IMR-90 (cell line): ENCODE results near the gene HTT-AS. TPM values are rescaled to one million over a fixed set of nuclear protein-coding genes. Genes with fewer than 3 reads are reported as not detected.
A peak's percentile ranks its signal among the peaks of the same experiment; 100 is the strongest.

Experiments
- ATAC-seq: fragments of 200-7000 bp; cut with Tn5 transposase; 2 replicates; pipeline ENCODE4 v1.9.1; 2020; ENCODE audit warnings: low read depth, mild to moderate bottlenecking, moderate library complexity
- BruUV-seq: library from RNA; stranded (reverse); fragments of 400-500 nt; replicated peaks from 2 replicates; lab custom pipeline; 2021; lab: Mats Ljungman, UMichigan
- CTCF ChIA-PET: fragments of 300-600 bp; formaldehyde crosslinking; extraction: SDS; loops from one replicate; lab custom pipeline; 2021; ENCODE audit warnings: antibody characterized with exemption; lab: Yijun Ruan, JAX
- POLR2A ChIA-PET: fragments of 300-600 bp; sonication (Branson Sonifier 250); formaldehyde crosslinking; loops from one replicate; lab custom pipeline; 2022; ENCODE audit warnings: antibody characterized with exemption; ENCODE audit not compliant: unreplicated experiment; lab: Charles Lee
- DNase-seq: peaks from one replicate; pipeline ENCODE4 v3.0.0; 2013
- H2AFZ ChIP-seq: replicated peaks from 2 replicates; pipeline ENCODE3; 2013; ENCODE audit warnings: low read length, mild to moderate bottlenecking; ENCODE audit not compliant: poor library complexity
- H2AK5ac ChIP-seq: 2 replicates; pipeline ENCODE4 v1.6.1; 2013; ENCODE audit warnings: low read depth, low read length, inconsistent platforms
- H2AK9ac ChIP-seq: replicated peaks from 2 replicates; pipeline ENCODE3; 2013; ENCODE audit warnings: mild to moderate bottlenecking, low read depth, low read length, moderate library complexity; ENCODE audit not compliant: poor library complexity
- H2BK120ac ChIP-seq: 2 replicates; pipeline ENCODE4 v1.6.1; 2013; ENCODE audit warnings: low read depth, low read length, inconsistent platforms
- H2BK15ac ChIP-seq: 3 replicates; pipeline ENCODE4 v1.6.1; 2013; ENCODE audit warnings: low read depth, low read length, inconsistent platforms
- H2BK20ac ChIP-seq: 2 replicates; pipeline ENCODE4 v1.6.1; 2013; ENCODE audit warnings: low read depth, mild to moderate bottlenecking, inconsistent platforms, low read length, moderate library complexity
- H2BK5ac ChIP-seq: 2 replicates; pipeline ENCODE4 v1.6.1; 2013; ENCODE audit warnings: mild to moderate bottlenecking, low read depth, low read length, inconsistent platforms; ENCODE audit not compliant: poor library complexity, severe bottlenecking
- H3K14ac ChIP-seq: replicated peaks from 2 replicates; pipeline ENCODE4 v1.6.1; 2013; ENCODE audit warnings: low read depth, low read length, inconsistent platforms
- H3K18ac ChIP-seq: 2 replicates; pipeline ENCODE4 v1.6.1; 2013; ENCODE audit warnings: low read depth, low read length, control low read depth
- H3K23ac ChIP-seq: 2 replicates; pipeline ENCODE4 v1.6.1; 2013; ENCODE audit warnings: low read depth, low read length, inconsistent platforms
- H3K27ac ChIP-seq: 2 replicates; pipeline ENCODE4 v1.5.1; 2013; ENCODE audit warnings: mild to moderate bottlenecking, control low read depth, low read length; ENCODE audit not compliant: insufficient read depth
- H3K27me3 ChIP-seq: 2 replicates; pipeline ENCODE4 v1.6.1; 2013; ENCODE audit warnings: low read length; ENCODE audit not compliant: control insufficient read depth, insufficient read depth
- H3K36me3 ChIP-seq: 2 replicates; pipeline ENCODE4 v1.6.1; 2013; ENCODE audit warnings: low read length, mixed read lengths; ENCODE audit not compliant: control insufficient read depth, insufficient read depth
- H3K4ac ChIP-seq: 2 replicates; pipeline ENCODE4 v1.6.1; 2013; ENCODE audit warnings: low read depth, low read length, inconsistent platforms
- H3K4me1 ChIP-seq: 2 replicates; pipeline ENCODE4 v1.6.1; 2013; ENCODE audit warnings: low read length, mixed read lengths; ENCODE audit not compliant: control insufficient read depth, insufficient read depth
- H3K4me2 ChIP-seq: 2 replicates; pipeline ENCODE4 v1.6.1; 2013; ENCODE audit warnings: low read depth, mild to moderate bottlenecking, control low read depth, low read length, moderate library complexity
- H3K4me3 ChIP-seq: 2 replicates; pipeline ENCODE4 v1.5.1; 2013; ENCODE audit warnings: low read depth, mild to moderate bottlenecking, control low read depth, low read length, moderate library complexity; ENCODE audit not compliant: insufficient read depth
- H3K56ac ChIP-seq: 2 replicates; pipeline ENCODE4 v1.6.1; 2013; ENCODE audit warnings: low read length, inconsistent platforms; ENCODE audit not compliant: insufficient read depth; ENCODE audit errors: extremely low read depth
- H3K79me1 ChIP-seq, 2 experiments: 2 replicates each; pipeline ENCODE4 v1.6.1; 2013; ENCODE audit warnings: low read length in 2 of 2, inconsistent platforms in 1 of 2, low read depth in 1 of 2
- H3K9ac ChIP-seq: 2 replicates; pipeline ENCODE4 v1.6.1; 2013; ENCODE audit warnings: low read depth, low read length, control low read depth
- H3K9me1 ChIP-seq: 2 replicates; pipeline ENCODE4 v1.6.1; 2013; ENCODE audit warnings: low read length, inconsistent platforms; ENCODE audit not compliant: insufficient read depth
- H3K9me3 ChIP-seq: 2 replicates; pipeline ENCODE4 v1.6.1; 2013; ENCODE audit warnings: low read length; ENCODE audit not compliant: control insufficient read depth, insufficient read depth
- H4K20me1 ChIP-seq: 2 replicates; pipeline ENCODE4 v1.6.1; 2013; ENCODE audit warnings: low read length, inconsistent platforms; ENCODE audit not compliant: insufficient read depth
- H4K5ac ChIP-seq: 2 replicates; pipeline ENCODE4 v1.6.1; 2013; ENCODE audit warnings: mild to moderate bottlenecking, low read depth, low read length, control low read depth
- H4K8ac ChIP-seq, 2 experiments: 2 replicates each; pipeline ENCODE4 v1.6.1; 2013; ENCODE audit warnings: low read depth in 2 of 2, low read length in 2 of 2, control low read depth in 1 of 2, inconsistent platforms in 1 of 2
- H4K91ac ChIP-seq: 2 replicates; pipeline ENCODE4 v1.6.1; 2013; ENCODE audit warnings: low read depth, low read length, inconsistent platforms; ENCODE audit not compliant: insufficient read depth
- CEBPB ChIP-seq: IDR thresholded peaks from 2 replicates; pipeline ENCODE4 v1.6.1; 2012; ENCODE audit warnings: low read depth, low read length, improper control_type of control experiment
- CTCF ChIP-seq: conservative IDR thresholded peaks from 2 replicates; pipeline ENCODE4 v1.5.1; 2012; ENCODE audit warnings: mild to moderate bottlenecking, low read depth, low read length, improper control_type of control experiment
- WGBS, 2 experiments: methylation state at CpG; one replicate each; pipeline versions ENCODE4 v1.1.5 to v1.1.7; 2013; ENCODE audit warnings: missing lambda C conversion rate in 2 of 2; ENCODE audit not compliant: insufficient read length in 1 of 2; ENCODE audit errors: extremely low coverage in 2 of 2; 5-methylcytosine and 5-hydroxymethylcytosine counted together
- dilution Hi-C: fragments of 300-500 bp; cut with HindIII; formaldehyde crosslinking; loops from one replicate; pipeline ENCODE4 v1.14.3; 2018; ENCODE audit warnings: low sequenced_read_pairs; ENCODE audit not compliant: unreplicated experiment
- in situ Hi-C: fragments of 300-500 bp; cut with MboI; formaldehyde crosslinking; loops from 3 replicates; pipeline ENCODE4 v1.14.3; 2019; ENCODE audit warnings: low sequenced_read_pairs, inconsistent platforms, mixed read lengths
- intact Hi-C: fragments of 100-400 bp; cut with micrococcal nuclease; formaldehyde crosslinking; loops from 2 replicates; pipeline ENCODE4 v1.10.0; 2022
- polyA plus RNA-seq, 3 experiments: library from polyadenylated mRNA; depleted of rRNA; stranded (reverse); fragments of >200 nt; gene quantifications; 2 replicates each; pipeline ENCODE4 v1.2.3, GENCODE V29; 2012; ENCODE audit warnings: low replicate concordance in 1 of 3
- total RNA-seq: library from RNA; depleted of rRNA; stranded (reverse); fragments of >200 nt; gene quantifications from 2 replicates; pipeline ENCODE4 v1.2.3, GENCODE V29; 2012

Gene HTT-AS
- total and polyA plus RNA-seq, 2 of the 4 experiments (the other 2 are of a cell fraction), result not detected

GRCh38 chr4:3041192-3042142, 32.9 kb downstream of the HTT-AS start:
- Histone ChIP-seq H2BK20ac (no peak overlapping the region), H2AFZ (peak overlapping the region; percentile 93), H2BK5ac (no peak overlapping the region), H4K20me1 (no peaks in the 10 kb centered on the region), H2AK5ac (no peak overlapping the region), H3K9me3 (no peaks in the 10 kb centered on the region), H3K4me1 (peaks cover 2% of the 10 kb centered on the region; the same call in 1 of the 2 replicates), H4K91ac (no peak overlapping the region), H3K9me1 (no peaks in the 10 kb centered on the region), H3K4ac (no peak overlapping the region; the same call in none of the 2 replicates), H2AK9ac (peak overlapping the region; percentile 42), H3K27me3 (peaks cover 11% of the 10 kb centered on the region; the same call in 1 of the 2 replicates), H3K14ac (no peak overlapping the region), H4K8ac (peak overlapping the region; percentile 44 to 70; a peak in 1 of 4 replicates), H3K9ac (0 out of 2 replicates have a peak overlapping the region, but pooled peaks have one; percentile 1), H3K56ac (no peak overlapping the region), H3K36me3 (no peaks in the 10 kb centered on the region), H3K18ac (no peak overlapping the region), H2BK15ac (no peak overlapping the region), H3K4me3 (no peak overlapping the region; the same call in 1 of the 2 replicates), H3K27ac (no peak overlapping the region), H3K4me2 (peak overlapping the region; percentile 68), H2BK120ac (no peak overlapping the region), H3K79me1 (no peaks in the 10 kb centered on the region), H4K5ac (no peak overlapping the region), H3K23ac (no peak overlapping the region)
- no TSS peak for BruUV-seq
- in situ Hi-C loops (loop anchor here (25.0 kb wide), 1 partner anchor 279 kb away; the partner anchor contains the start of gene TNIP2), dilution Hi-C loops (no loop called here), intact Hi-C loops (no loop called here)
- TF ChIP-seq CTCF (no peak), CEBPB (peak; percentile 54)
- ATAC-seq, result peak; percentile 67
- 28% methylated on average over 33 of the region's 57 CpGs; no CpG with 5 or more reads in 1 of the 2 experiments for WGBS, 2 experiments
- ChIA-PET POLR2A (no interaction called here), CTCF (no interaction called here)
- peak; percentile 48 for DNase-seq
